HEK293T (cell line): Measurements from ENCODE around the gene TSPAN12.

Source experiments
- CTCF ChIA-PET: fragments of 350-600 bp; formaldehyde crosslinking; extraction: SDS; loops from one replicate; lab custom pipeline; 2021; ENCODE audit warnings: antibody characterized with exemption, inconsistent platforms; lab: Yijun Ruan, JAX
- POLR2A ChIA-PET: fragments of 350-600 bp; formaldehyde crosslinking; extraction: SDS; loops from one replicate; lab custom pipeline; 2020; ENCODE audit warnings: antibody characterized with exemption, inconsistent platforms; lab: Yijun Ruan, JAX
- DNase-seq: peaks from one replicate; pipeline ENCODE4 v3.0.0; 2012; ENCODE audit warnings: mixed read lengths; ENCODE audit errors: extremely low spot score
- ARNT ChIP-seq: fragments of 450-650 bp; IDR thresholded peaks from 2 replicates; pipeline ENCODE4 v1.6.1; 2017; ENCODE audit warnings: mild to moderate bottlenecking
- BHLHE40 ChIP-seq: fragments of 450-650 bp; IDR thresholded peaks from 2 replicates; pipeline ENCODE4 v1.6.1; 2016; ENCODE audit warnings: mild to moderate bottlenecking, moderate library complexity, borderline replicate concordance
- CTBP1 ChIP-seq: fragments of 450-650 bp; IDR thresholded peaks from 2 replicates; pipeline ENCODE4 v1.6.1; 2016; ENCODE audit warnings: borderline replicate concordance
- ELF4 ChIP-seq: fragments of 450-650 bp; IDR thresholded peaks from 2 replicates; pipeline ENCODE4 v1.6.1; 2017; ENCODE audit warnings: antibody characterized with exemption
- FOXA1 ChIP-seq: fragments of 450-650 bp; IDR thresholded peaks from 2 replicates; pipeline ENCODE4 v1.6.1; 2016; ENCODE audit warnings: mild to moderate bottlenecking
- FOXK2 ChIP-seq: fragments of 450-650 bp; IDR thresholded peaks from 2 replicates; pipeline ENCODE4 v1.6.1; 2016; ENCODE audit warnings: mild to moderate bottlenecking
- FOXM1 ChIP-seq: fragments of 450-650 bp; IDR thresholded peaks from 2 replicates; pipeline ENCODE4 v1.6.1; 2017; ENCODE audit warnings: mild to moderate bottlenecking, borderline replicate concordance
- HDGF ChIP-seq: fragments of 450-650 bp; IDR thresholded peaks from 2 replicates; pipeline ENCODE4 v1.6.1; 2017; ENCODE audit warnings: antibody characterized with exemption, borderline replicate concordance
- L3MBTL2 ChIP-seq: fragments of 450-650 bp; conservative IDR thresholded peaks from 2 replicates; pipeline ENCODE4 v1.6.1; 2016; ENCODE audit warnings: mild to moderate bottlenecking
- LEF1 ChIP-seq: fragments of 450-650 bp; IDR thresholded peaks from 2 replicates; pipeline ENCODE4 v1.6.1; 2017; ENCODE audit warnings: mild to moderate bottlenecking, borderline replicate concordance
- NFRKB ChIP-seq: fragments of 450-650 bp; IDR thresholded peaks from 2 replicates; pipeline ENCODE4 v1.6.1; 2016; ENCODE audit warnings: mild to moderate bottlenecking, moderate library complexity
- SP1 ChIP-seq: fragments of 450-650 bp; IDR thresholded peaks from 2 replicates; pipeline ENCODE4 v1.6.1; 2017
- SUZ12 ChIP-seq: fragments of 450-650 bp; IDR thresholded peaks from 2 replicates; pipeline ENCODE4 v1.6.1; 2016; ENCODE audit warnings: mild to moderate bottlenecking
- TARDBP ChIP-seq: fragments of 450-650 bp; IDR thresholded peaks from 2 replicates; pipeline ENCODE4 v1.6.1; 2016
- ZNF384 ChIP-seq: fragments of 450-650 bp; IDR thresholded peaks from 2 replicates; pipeline ENCODE4 v1.6.1; 2016
- TF ChIP-seq, protein P1 (sequence below): fragments of 450-650 bp; IDR thresholded peaks from 2 replicates; pipeline ENCODE4 v1.6.1; 2016

TSPAN12 gene

DNA sequence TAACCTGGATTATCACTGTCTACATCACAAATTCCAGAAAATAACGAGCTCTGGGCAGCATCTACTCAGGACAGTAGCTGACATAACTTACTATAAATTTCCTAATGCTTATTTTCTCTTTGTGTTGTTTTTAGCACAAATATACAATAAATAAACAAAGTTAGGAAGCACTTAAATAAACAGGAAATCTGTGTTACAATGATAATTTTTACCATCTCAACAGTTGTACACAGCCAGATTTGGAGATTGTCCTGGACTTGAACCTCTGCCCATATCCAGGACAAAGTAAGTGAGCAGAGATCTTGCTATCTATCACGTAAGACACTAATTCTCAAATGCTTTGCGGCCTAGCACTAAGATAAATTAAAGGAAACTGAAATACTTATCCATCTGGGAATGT, 48.7 kb downstream of the TSPAN12 start:
- ChIA-PET POLR2A (no interaction called here), CTCF (interaction anchor here (1.8 kb wide), 1 partner anchor 17 kb away, joined by 6 read pairs; no protein-coding TSS in a partner anchor)

DNA sequence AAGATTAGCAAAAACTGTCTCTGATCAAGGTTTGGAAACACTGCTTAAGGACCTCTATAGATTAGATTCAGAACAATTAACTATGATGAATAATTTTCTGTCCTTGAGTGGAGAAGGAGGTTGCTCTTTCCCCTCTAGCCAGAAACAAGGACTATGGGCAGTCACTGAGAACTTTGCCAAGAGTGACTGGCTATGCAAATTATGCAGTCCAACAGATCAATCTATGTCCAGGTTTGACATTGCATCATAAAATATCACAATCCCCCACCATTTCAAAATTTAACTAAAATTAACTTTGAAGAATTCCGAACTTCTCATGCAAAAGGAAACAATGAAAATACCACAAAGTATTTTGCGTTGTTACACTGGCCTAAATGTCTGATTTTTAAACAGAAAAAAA, 50.6 kb downstream of the TSPAN12 start:
- no peak for DNase-seq
- TF ChIP-seq, protein P1, sequence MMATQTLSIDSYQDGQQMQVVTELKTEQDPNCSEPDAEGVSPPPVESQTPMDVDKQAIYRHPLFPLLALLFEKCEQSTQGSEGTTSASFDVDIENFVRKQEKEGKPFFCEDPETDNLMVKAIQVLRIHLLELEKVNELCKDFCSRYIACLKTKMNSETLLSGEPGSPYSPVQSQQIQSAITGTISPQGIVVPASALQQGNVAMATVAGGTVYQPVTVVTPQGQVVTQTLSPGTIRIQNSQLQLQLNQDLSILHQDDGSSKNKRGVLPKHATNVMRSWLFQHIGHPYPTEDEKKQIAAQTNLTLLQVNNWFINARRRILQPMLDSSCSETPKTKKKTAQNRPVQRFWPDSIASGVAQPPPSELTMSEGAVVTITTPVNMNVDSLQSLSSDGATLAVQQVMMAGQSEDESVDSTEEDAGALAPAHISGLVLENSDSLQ = peak; percentile 55; the same call in 1 of the 2 replicates
- no peak for TF ChIP-seq FOXM1
- POLR2A ChIA-PET = no interaction called here
- CTCF ChIA-PET = interaction anchor here (1.0 to 2.6 kb wide), 4 partner anchors 10 to 181 kb away, joined by 3 to 15 read pairs (median 5); no protein-coding TSS in a partner anchor

More for the DNA sequence above, 48.7 kb downstream of the TSPAN12 start:
- TF ChIP-seq ELF4 (no peak), HDGF (no peak), CTBP1 (no peak), SP1 (no peak), L3MBTL2 (no peak), BHLHE40 (no peak), ARNT (no peak), LEF1 (no peak), ZNF384 (no peak), SUZ12 (no peak), FOXA1 (no peak), FOXK2 (no peak), TARDBP (no peak), NFRKB (no peak), FOXM1 (no peak)
- TF ChIP-seq, protein P1 = no peak
- DNase-seq = no peak

- ChIA-PET POLR2A (interaction anchor here (0.7 to 0.9 kb wide), 2 partner anchors 144 to 256 kb away, joined by 3 read pairs; partner anchors contain the start of gene ING3), CTCF (interaction anchor here (0.8 to 2.6 kb wide), 8 partner anchors 9 to 181 kb away, joined by 3 to 15 read pairs (median 4); partner anchors contain the start of gene TSPAN12)
- DNase-seq = peak; percentile 12
- TF ChIP-seq NFRKB = no peak
- TF ChIP-seq, protein P1 = peak; percentile 91
- TF ChIP-seq TARDBP = no peak
- TF ChIP-seq CTBP1 = peak; percentile 81
- TF ChIP-seq HDGF = no peak
- TF ChIP-seq FOXA1 = no peak
- no peak for TF ChIP-seq L3MBTL2
- TF ChIP-seq ZNF384 = peak; percentile 59; the same call in 1 of the 2 replicates
- no peak for TF ChIP-seq FOXM1
- peak; percentile 44; the same call in 1 of the 2 replicates for TF ChIP-seq ARNT
- TF ChIP-seq BHLHE40 = no peak
- no peak for TF ChIP-seq FOXK2
- TF ChIP-seq SUZ12 = no peak
- no peak for TF ChIP-seq ELF4
- TF ChIP-seq LEF1 = no peak
- TF ChIP-seq SP1 = no peak
These were observed 51.3 kb downstream of the TSPAN12 start for GRCh38 chr7:120806669-120807068.

GRCh38 chr7:120805636-120806388, 52.1 kb downstream of the TSPAN12 start:
- TF ChIP-seq, protein P1 = peak; percentile 66
- no peak for TF ChIP-seq ARNT
- peak; percentile 73 for TF ChIP-seq ZNF384
- DNase-seq = peak; percentile 63
- CTCF ChIA-PET = interaction anchor here (0.8 to 2.6 kb wide), 11 partner anchors 8 to 156 kb away, joined by 3 to 15 read pairs (median 3); partner anchors contain the start of gene TSPAN12
- POLR2A ChIA-PET = interaction anchor here (0.9 kb wide), 1 partner anchor 257 kb away, joined by 3 read pairs; no protein-coding TSS in a partner anchor

DNA sequence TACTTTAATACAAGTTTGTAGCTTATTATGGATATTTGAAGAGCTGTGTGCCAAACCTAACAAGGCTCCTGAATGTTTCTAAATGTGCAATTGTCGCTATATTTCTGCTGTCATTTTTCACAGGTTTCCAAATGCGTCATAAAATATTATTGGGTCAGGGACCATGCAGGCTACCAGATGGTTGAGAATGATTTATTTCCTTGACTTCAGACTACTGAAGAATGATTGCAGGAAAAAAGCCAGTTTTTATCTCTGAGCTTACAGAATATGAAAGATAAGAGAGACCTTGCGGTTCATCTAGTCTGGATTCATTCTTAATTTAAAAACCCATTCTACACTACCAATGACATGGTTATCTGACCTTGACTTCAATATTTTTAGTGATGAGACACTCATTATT, 55.2 kb downstream of the TSPAN12 start:
- POLR2A ChIA-PET = no interaction called here
- no peak for TF ChIP-seq FOXA1
- no peak for TF ChIP-seq SUZ12
- TF ChIP-seq BHLHE40 = no peak
- TF ChIP-seq, protein P1 = no peak
- no peak for TF ChIP-seq NFRKB
- no peak for TF ChIP-seq ZNF384
- TF ChIP-seq FOXM1 = no peak
- TF ChIP-seq TARDBP = no peak
- no peak for TF ChIP-seq HDGF
- no peak for TF ChIP-seq FOXK2
- TF ChIP-seq ELF4 = no peak
- no peak for TF ChIP-seq SP1
- TF ChIP-seq LEF1 = no peak
- no peak for TF ChIP-seq ARNT
- TF ChIP-seq CTBP1 = no peak
- TF ChIP-seq L3MBTL2 = no peak
- CTCF ChIA-PET = interaction anchor here (0.8 kb wide), 1 partner anchor 13 kb away, joined by 3 read pairs; no protein-coding TSS in a partner anchor
- DNase-seq = no peak
